ENCODE data around the gene TSLP. TPM values are rescaled to one million over a fixed set of nuclear protein-coding genes. Genes with fewer than 3 reads are reported as not detected.
A peak's percentile ranks its signal among the peaks of the same experiment; 100 is the strongest.

The TSLP gene
- polyA plus RNA-seq (2011; rRNA removed) = 9.4 and 12.9 TPM in 2 replicates
- polyA minus RNA-seq (2011; rRNA and poly(A)+ RNA removed) = 5.6 and 6.9 TPM in 2 replicates

- POLR2A ChIA-PET = no interaction called here
- H3K27ac ChIP-seq (ENCODE audit: low read depth, low read length) = no peak within 1 kb of the TSS
- no peak within 1 kb of the TSS for H3K4me3 ChIP-seq (ENCODE audit: low read depth, low read length)
- no peak for TF ChIP-seq CTCF (IDR thresholded peaks at IDR 0.05; ENCODE audit: low read depth, low read length)
- H3K9me3 ChIP-seq (ENCODE audit: control insufficient read depth, insufficient read depth, low read length) = no peaks in the 10 kb centered on the region
- no peak for DNase-seq (ENCODE audit: low read depth, low spot score)
- no peaks in the 10 kb centered on the region for H3K27me3 ChIP-seq (ENCODE audit: control insufficient read depth, insufficient read depth, low read length)
- CTCF ChIA-PET = no interaction called here
Measured at GRCh38 chr5:111071413-111071812, at the start of gene TSLP. Gene TSLP (plus strand): TSS chr5:111071713. CDS start chr5:111071891, 178 bp downstream.

GRCh38 chr5:111022301-111022700 lies 49.2 kb upstream of the TSLP start:
- no peak overlapping the region for H3K27ac ChIP-seq (ENCODE audit: low read depth, low read length)
- DNase-seq (ENCODE audit: low read depth, low spot score) = no peak
- no peaks in the 10 kb centered on the region for H3K9me3 ChIP-seq (ENCODE audit: control insufficient read depth, insufficient read depth, low read length)
- CTCF ChIA-PET = no interaction called here
- H3K4me3 ChIP-seq (ENCODE audit: low read depth, low read length) = no peak overlapping the region
- TF ChIP-seq CTCF (IDR thresholded peaks at IDR 0.05; ENCODE audit: low read depth, low read length) = no peak
- POLR2A ChIA-PET = no interaction called here
- no peaks in the 10 kb centered on the region for H3K27me3 ChIP-seq (ENCODE audit: control insufficient read depth, insufficient read depth, low read length)

- ChIA-PET CTCF (no interaction called here), POLR2A (no interaction called here)
- no peak overlapping the region for H3K27ac ChIP-seq (ENCODE audit: low read depth, low read length)
- no peak overlapping the region for H3K4me3 ChIP-seq (ENCODE audit: low read depth, low read length)
- H3K9me3 ChIP-seq (ENCODE audit: control insufficient read depth, insufficient read depth, low read length) = peaks cover 5% of the 10 kb centered on the region; the same call in 1 of the 2 replicates
- no peak for DNase-seq (ENCODE audit: low read depth, low spot score)
- H3K27me3 ChIP-seq (ENCODE audit: control insufficient read depth, insufficient read depth, low read length) = no peaks in the 10 kb centered on the region
- no peak for TF ChIP-seq CTCF (IDR thresholded peaks at IDR 0.05; ENCODE audit: low read depth, low read length)
Measured at GRCh38 chr5:111028865-111029264, 42.6 kb upstream of the TSLP start.

- peak; percentile 67 for DNase-seq (ENCODE audit: low read depth, low spot score)
- H3K27me3 ChIP-seq (ENCODE audit: control insufficient read depth, insufficient read depth, low read length) = no peaks in the 10 kb centered on the region
- ChIA-PET POLR2A (interaction anchor here (0.6 to 1.0 kb wide), 2 partner anchors 26 to 143 kb away, joined by 3 read pairs; no protein-coding TSS in a partner anchor), CTCF (interaction anchor here (0.6 to 1.6 kb wide), 4 partner anchors 71 to 288 kb away, joined by 3 to 4 read pairs (median 4); no protein-coding TSS in a partner anchor)
- peak; percentile 31; the same call in 1 of the 2 replicates for TF ChIP-seq CTCF (IDR thresholded peaks at IDR 0.05; ENCODE audit: low read depth, low read length)
- no peak overlapping the region for H3K4me3 ChIP-seq (ENCODE audit: low read depth, low read length)
- H3K27ac ChIP-seq (ENCODE audit: low read depth, low read length) = no peak overlapping the region
- H3K9me3 ChIP-seq (ENCODE audit: control insufficient read depth, insufficient read depth, low read length) = no peaks in the 10 kb centered on the region
Measured at GRCh38 chr5:111043712-111044506, 27.6 kb upstream of the TSLP start.

- DNase-seq (ENCODE audit: low read depth, low spot score) = no peak
- H3K4me3 ChIP-seq (ENCODE audit: low read depth, low read length) = no peak overlapping the region
- no peak for TF ChIP-seq CTCF (IDR thresholded peaks at IDR 0.05; ENCODE audit: low read depth, low read length)
- POLR2A ChIA-PET = no interaction called here
- CTCF ChIA-PET = no interaction called here
- H3K27me3 ChIP-seq (ENCODE audit: control insufficient read depth, insufficient read depth, low read length) = no peaks in the 10 kb centered on the region
- no peaks in the 10 kb centered on the region for H3K9me3 ChIP-seq (ENCODE audit: control insufficient read depth, insufficient read depth, low read length)
- H3K27ac ChIP-seq (ENCODE audit: low read depth, low read length) = no peak overlapping the region
Measured at GRCh38 chr5:111058064-111058463, 13.4 kb upstream of the TSLP start.
